Keratinocyte (primary cell): ENCODE data around the gene CUL1. TPM values are rescaled to one million over a fixed set of nuclear protein-coding genes. Genes with fewer than 3 reads are reported as not detected.

Experiments
- DNase-seq: peaks from one replicate; pipeline ENCODE4 v3.0.0-alpha.2; 2011; ENCODE audit warnings: low read depth, missing footprints, low spot score
- FAIRE-seq: peaks from 2 replicates; lab custom pipeline; 2011; peaks lifted over from hg19 to GRCh38; lab: Jason Lieb, UNC
- H2AFZ ChIP-seq: 2 replicates; pipeline ENCODE4 v1.6.0; 2012; ENCODE audit warnings: low read length, control low read depth, inconsistent platforms; ENCODE audit not compliant: control insufficient read depth
- H3K27ac ChIP-seq: 2 replicates; pipeline ENCODE4 v1.5.1; 2011; ENCODE audit warnings: low read length; ENCODE audit not compliant: control insufficient read depth, insufficient read depth
- H3K27me3 ChIP-seq: 3 replicates; pipeline ENCODE4 v1.6.0; 2011; ENCODE audit warnings: low read length; ENCODE audit not compliant: control insufficient read depth, insufficient read depth; ENCODE audit errors: extremely low read depth
- H3K36me3 ChIP-seq, 2 experiments: 2 replicates in 1 of 2; 3 replicates in 1 of 2; pipeline ENCODE4 v1.5.1; 2011; ENCODE audit warnings: low read length in 2 of 2, mild to moderate bottlenecking in 1 of 2; ENCODE audit not compliant: control insufficient read depth in 2 of 2, insufficient read depth in 2 of 2; ENCODE audit errors: extremely low read depth in 1 of 2
- H3K4me1 ChIP-seq: 3 replicates; pipeline ENCODE4 v1.5.1; 2011; ENCODE audit warnings: low read length; ENCODE audit not compliant: control insufficient read depth, insufficient read depth; ENCODE audit errors: extremely low read depth
- H3K4me2 ChIP-seq: 3 replicates; pipeline ENCODE4 v1.6.0; 2011; ENCODE audit warnings: low read depth, low read length; ENCODE audit not compliant: control insufficient read depth, insufficient read depth; ENCODE audit errors: extremely low read depth
- H3K4me3 ChIP-seq, 3 experiments: fragments of 200-600 bp in 1 of 3; sonication (generic) in 1 of 3; 2 replicates in 2 of 3; 3 replicates in 1 of 3; pipeline ENCODE4 v1.5.1; 2011 to 2016; ENCODE audit warnings: low read length in 3 of 3, mild to moderate bottlenecking in 3 of 3, control low read depth in 2 of 3, inconsistent platforms in 1 of 3, low read depth in 1 of 3, mixed read lengths in 1 of 3, mixed run types in 1 of 3, moderate library complexity in 1 of 3; ENCODE audit not compliant: control insufficient read depth in 2 of 3, insufficient read depth in 2 of 3; ENCODE audit errors: extremely low read depth in 1 of 3
- H3K79me2 ChIP-seq: 2 replicates; pipeline ENCODE4 v1.6.0; 2012; ENCODE audit warnings: low read length; ENCODE audit not compliant: control insufficient read depth, insufficient read depth
- H3K9ac ChIP-seq: 3 replicates; pipeline ENCODE4 v1.6.0; 2011; ENCODE audit warnings: low read length; ENCODE audit not compliant: control insufficient read depth, insufficient read depth; ENCODE audit errors: extremely low read depth
- H3K9me1 ChIP-seq: 3 replicates; pipeline ENCODE4 v1.6.0; 2011; ENCODE audit warnings: low read length; ENCODE audit not compliant: control insufficient read depth, insufficient read depth; ENCODE audit errors: extremely low read depth
- H3K9me3 ChIP-seq: 2 replicates; pipeline ENCODE4 v1.5.1; 2012; ENCODE audit warnings: low read depth, low read length; ENCODE audit not compliant: control insufficient read depth
- H4K20me1 ChIP-seq: 3 replicates; pipeline ENCODE4 v1.6.0; 2011; ENCODE audit warnings: low read length; ENCODE audit not compliant: control insufficient read depth, insufficient read depth; ENCODE audit errors: extremely low read depth
- CTCF ChIP-seq, 3 experiments: IDR thresholded peaks in 1 of 3; conservative IDR thresholded peaks in 1 of 3; optimal IDR thresholded peaks in 1 of 3; 2 replicates in 2 of 3; 3 replicates in 1 of 3; pipeline versions ENCODE3 to v1.5.1; 2011; ENCODE audit warnings: low read length in 3 of 3, mild to moderate bottlenecking in 3 of 3, moderate library complexity in 2 of 3, control low read depth in 1 of 3, inconsistent platforms in 1 of 3; ENCODE audit not compliant: insufficient read depth in 2 of 3; ENCODE audit errors: extremely low read depth in 1 of 3
- EZH2 ChIP-seq: IDR thresholded peaks from one replicate; pipeline ENCODE4 v1.6.1; 2012; ENCODE audit warnings: inconsistent platforms, mild to moderate bottlenecking, low read length, moderate library complexity
- dilution Hi-C: fragments of 300-500 bp; cut with MboI; formaldehyde crosslinking; loops from one replicate; pipeline ENCODE4 v1.7.0; 2020; ENCODE audit warnings: low sequenced_read_pairs; ENCODE audit not compliant: extremely low pct_ligation_motif_present
- polyA plus RNA-seq, 5 experiments: library from polyadenylated mRNA; depleted of rRNA in 3 of 5; stranded (reverse) in 3 of 5; stranded (forward) in 1 of 5; unstranded in 1 of 5; fragments of >200 nt; gene quantifications; 1 replicate in 1 of 5; 2 replicates in 3 of 5; 3 replicates in 1 of 5; pipeline versions ENCODE4 v1.2.1 to v1.2.3, GENCODE V29; 2011 to 2012; ENCODE audit warnings: missing spikeins in 2 of 5, low read depth in 1 of 5, low replicate concordance in 1 of 5
- small RNA-seq, 3 experiments: library from RNA; depleted of rRNA; stranded (forward); fragments of <200 nt; gene quantifications; one replicate each; pipeline ENCODE3, GENCODE V24; 2012; ENCODE audit warnings: low read depth in 3 of 3, low replicate concordance in 1 of 3; ENCODE audit not compliant: insufficient read length in 3 of 3

The CUL1 gene
- polyA plus RNA-seq, 1 donor (not counting 4 experiments of a cell fraction or from before 2014, with no cell fraction given) = 55.4 TPM

GRCh38 chr7:148849393-148850098 is 150.8 kb downstream of the CUL1 start:
- H4K20me1 ChIP-seq = no peaks in the 10 kb centered on the region
- no peak overlapping the region for H3K27ac ChIP-seq
- no peaks in the 10 kb centered on the region for H3K9me1 ChIP-seq
- DNase-seq = no peak
- no peak overlapping the region for H2AFZ ChIP-seq
- no peaks in the 10 kb centered on the region for H3K9me3 ChIP-seq
- no peak overlapping the region for H3K4me3 ChIP-seq
- H3K4me1 ChIP-seq = no peaks in the 10 kb centered on the region
- H3K36me3 ChIP-seq = no peaks in the 10 kb centered on the region
- H3K9ac ChIP-seq = no peak overlapping the region
- dilution Hi-C loops = no loop called here
- no peak for TF ChIP-seq EZH2
- no peak for FAIRE-seq
- no peaks in the 10 kb centered on the region for H3K27me3 ChIP-seq
- no peak overlapping the region for H3K4me2 ChIP-seq
- peaks cover 43% of the 10 kb centered on the region for H3K79me2 ChIP-seq

- no peak overlapping the region for H3K9ac ChIP-seq
- H3K9me3 ChIP-seq = no peaks in the 10 kb centered on the region
- no peak for DNase-seq
- TF ChIP-seq EZH2 (no peak), CTCF (optimal IDR thresholded peaks at IDR 0.05 in 1 of 3, IDR thresholded peaks at IDR 0.05 in 1 of 3, conservative IDR thresholded peaks at IDR 0.05 in 1 of 3; ENCODE audit: extremely low read depth in 1 of 3, insufficient read depth in 2 of 3, low read length in 3 of 3) (no peak)
- no peaks in the 10 kb centered on the region for H4K20me1 ChIP-seq
- no peak for FAIRE-seq
- H2AFZ ChIP-seq = no peak overlapping the region
- no peaks in the 10 kb centered on the region for H3K9me1 ChIP-seq
- H3K36me3 ChIP-seq = no peaks in the 10 kb centered on the region
- peaks cover 51% of the 10 kb centered on the region for H3K79me2 ChIP-seq
- dilution Hi-C loops = no loop called here
- H3K27ac ChIP-seq = no peak overlapping the region
- no peak overlapping the region for H3K4me3 ChIP-seq
- H3K27me3 ChIP-seq = no peaks in the 10 kb centered on the region
- H3K4me1 ChIP-seq = no peaks in the 10 kb centered on the region
- no peak overlapping the region for H3K4me2 ChIP-seq
Measured at GRCh38 chr7:148850564-148850963, 151.9 kb downstream of the CUL1 start.

Small RNA genes lying within 50 kb of the gene (small RNA-seq; reads per million reads assigned to genes)
- gene RNU7-20P = 0 reads per million in 3 experiments

Other genes starting within 250 kb of the CUL1 start
- not detected in 3 replicates for gene C7orf33, start 108.1 kb upstream of the CUL1 start, polyA plus RNA-seq
- 6.7 to 16.0 TPM (median 11.5 TPM) in 3 replicates for gene EZH2, start 185.4 kb downstream of the CUL1 start, polyA plus RNA-seq